Measurements from ENCODE around the gene ZDHHC14.
"Not testable (repeated sequence)": the region's sequence is repeated elsewhere in the genome, so short reads cannot be mapped to it uniquely, and the experiment has no call there.

ZDHHC14 gene

GRCh38 chr6:157402996-157403685 lies 22.2 kb downstream of the ZDHHC14 start:
- Histone ChIP-seq H3K36me3 (replicated peaks) (no peaks in the 10 kb centered on the region), H3K4me1 (peaks cover 19% of the 10 kb centered on the region), H3K4me3 (no peak overlapping the region), H3K27me3 (ENCODE audit: low read depth) (no peaks in the 10 kb centered on the region), H3K9me3 (no peaks in the 10 kb centered on the region)
- peak; percentile 75 to 95 for DNase-seq (ENCODE audit: low spot score in 2 of 2)
- in situ Hi-C loops (cut with MboI; ENCODE audit: low sequenced_read_pairs) = no loop called here

- no peaks in the 10 kb centered on the region for H3K9me3 ChIP-seq
- H3K4me1 ChIP-seq = peaks cover 19% of the 10 kb centered on the region
- in situ Hi-C loops (cut with MboI; ENCODE audit: low sequenced_read_pairs) = no loop called here
- peak in 1 of 2 experiments; percentile 61 for DNase-seq (ENCODE audit: low spot score in 2 of 2)
- H3K27me3 ChIP-seq (ENCODE audit: low read depth) = no peaks in the 10 kb centered on the region
- no peak overlapping the region for H3K4me3 ChIP-seq
- H3K36me3 ChIP-seq (replicated peaks) = no peaks in the 10 kb centered on the region
Measured at GRCh38 chr6:157403686-157404051, 22.7 kb downstream of the ZDHHC14 start.

DNA sequence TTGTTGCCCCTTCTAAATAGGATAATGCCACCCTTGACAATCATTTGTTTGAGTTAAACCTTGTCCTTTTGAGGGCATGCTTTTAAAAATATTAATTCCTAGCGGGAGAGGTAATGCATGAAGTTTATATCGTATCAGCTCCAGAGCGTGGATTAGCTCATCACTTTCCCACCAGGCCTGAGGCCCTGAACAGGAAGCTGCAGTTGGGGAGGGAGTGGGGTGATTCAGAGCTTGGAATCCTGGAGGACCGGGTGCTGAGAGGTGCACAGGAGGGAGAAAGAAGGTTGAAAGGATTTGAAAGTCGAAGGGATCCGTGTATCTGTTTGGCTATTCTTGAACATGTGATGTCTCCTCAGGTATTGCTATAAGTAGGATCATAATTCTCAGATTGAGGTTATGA lies 25.0 kb downstream of the ZDHHC14 start:
- no peaks in the 10 kb centered on the region for H3K9me3 ChIP-seq
- H3K4me3 ChIP-seq = no peak overlapping the region
- DNase-seq (ENCODE audit: low spot score in 2 of 2) = no peak
- no peaks in the 10 kb centered on the region for H3K27me3 ChIP-seq (ENCODE audit: low read depth)
- H3K36me3 ChIP-seq (replicated peaks) = no peaks in the 10 kb centered on the region
- in situ Hi-C loops (cut with MboI; ENCODE audit: low sequenced_read_pairs) = no loop called here
- H3K4me1 ChIP-seq = peaks cover 19% of the 10 kb centered on the region

DNA sequence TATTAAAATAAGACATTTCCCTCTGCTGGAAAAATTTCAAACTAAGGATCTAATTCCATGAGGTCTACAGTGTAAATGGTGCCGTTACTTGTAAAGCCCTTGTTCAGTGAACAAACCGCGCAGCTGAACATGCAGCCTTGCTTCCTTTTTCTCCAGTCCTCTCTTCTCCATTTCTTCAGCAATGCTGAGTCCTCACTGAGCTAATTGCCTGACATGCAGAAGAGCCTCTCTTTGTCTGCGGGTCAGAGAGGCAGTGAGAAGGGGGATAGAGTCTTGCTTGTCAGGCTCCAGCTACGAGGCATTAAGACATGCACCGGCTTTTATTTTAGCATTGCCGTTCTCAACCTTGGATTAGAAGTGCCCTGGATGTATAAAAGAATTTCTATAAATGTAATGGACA lies 25.7 kb downstream of the ZDHHC14 start:
- H3K4me1 ChIP-seq = peaks cover 19% of the 10 kb centered on the region
- H3K4me3 ChIP-seq = no peak overlapping the region
- no peaks in the 10 kb centered on the region for H3K36me3 ChIP-seq (replicated peaks)
- DNase-seq (ENCODE audit: low spot score in 2 of 2) = no peak
- no peaks in the 10 kb centered on the region for H3K27me3 ChIP-seq (ENCODE audit: low read depth)
- in situ Hi-C loops (cut with MboI; ENCODE audit: low sequenced_read_pairs) = no loop called here
- no peaks in the 10 kb centered on the region for H3K9me3 ChIP-seq

DNA sequence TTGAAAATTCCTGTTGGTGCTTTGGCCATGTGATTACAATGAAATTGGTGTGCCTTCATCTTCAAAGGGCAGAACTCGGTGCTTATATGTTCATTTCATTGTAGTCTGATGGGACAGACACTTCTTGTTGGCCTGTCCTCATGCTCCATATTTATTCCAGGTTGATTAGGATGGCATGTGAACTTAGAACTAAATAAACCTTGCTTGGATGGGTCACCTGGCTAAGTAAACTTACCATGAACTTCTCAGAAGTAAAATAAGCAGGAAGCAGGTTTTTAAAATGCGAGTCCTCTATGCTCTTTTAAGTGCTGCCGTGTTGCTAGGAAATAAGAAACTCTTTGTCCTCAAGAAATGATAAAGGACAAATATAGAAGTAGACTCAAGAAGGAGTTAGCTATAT lies 26.7 kb downstream of the ZDHHC14 start:
- Histone ChIP-seq H3K9me3 (no peaks in the 10 kb centered on the region), H3K4me3 (no peak overlapping the region), H3K4me1 (peaks cover 15% of the 10 kb centered on the region), H3K36me3 (replicated peaks) (no peaks in the 10 kb centered on the region), H3K27me3 (ENCODE audit: low read depth) (no peaks in the 10 kb centered on the region)
- in situ Hi-C loops (cut with MboI; ENCODE audit: low sequenced_read_pairs) = no loop called here
- no peak for DNase-seq (ENCODE audit: low spot score in 2 of 2)

GRCh38 chr6:157408427-157408826 lies 27.4 kb downstream of the ZDHHC14 start:
- H3K4me1 ChIP-seq; DNase-seq (ENCODE audit: low spot score in 2 of 2); in situ Hi-C loops (cut with MboI; ENCODE audit: low sequenced_read_pairs); H3K4me3 ChIP-seq; H3K27me3 ChIP-seq (ENCODE audit: low read depth); H3K9me3 ChIP-seq; H3K36me3 ChIP-seq (replicated peaks): not testable (repeated sequence)

GRCh38 chr6:157410045-157410444 lies 29.1 kb downstream of the ZDHHC14 start:
- Histone ChIP-seq H3K4me1 (no peaks in the 10 kb centered on the region), H3K4me3 (no peak overlapping the region), H3K36me3 (replicated peaks) (no peaks in the 10 kb centered on the region), H3K27me3 (ENCODE audit: low read depth) (no peaks in the 10 kb centered on the region), H3K9me3 (no peaks in the 10 kb centered on the region)
- no peak for DNase-seq (ENCODE audit: low spot score in 2 of 2)
- in situ Hi-C loops (cut with MboI; ENCODE audit: low sequenced_read_pairs) = no loop called here

- Histone ChIP-seq H3K4me3 (no peak overlapping the region), H3K9me3 (no peaks in the 10 kb centered on the region), H3K27me3 (ENCODE audit: low read depth) (no peaks in the 10 kb centered on the region), H3K4me1 (no peaks in the 10 kb centered on the region), H3K36me3 (replicated peaks) (no peaks in the 10 kb centered on the region)
- in situ Hi-C loops (cut with MboI; ENCODE audit: low sequenced_read_pairs) = no loop called here
- no peak for DNase-seq (ENCODE audit: low spot score in 2 of 2)
Measured at GRCh38 chr6:157411368-157411767, 30.4 kb downstream of the ZDHHC14 start.

DNA sequence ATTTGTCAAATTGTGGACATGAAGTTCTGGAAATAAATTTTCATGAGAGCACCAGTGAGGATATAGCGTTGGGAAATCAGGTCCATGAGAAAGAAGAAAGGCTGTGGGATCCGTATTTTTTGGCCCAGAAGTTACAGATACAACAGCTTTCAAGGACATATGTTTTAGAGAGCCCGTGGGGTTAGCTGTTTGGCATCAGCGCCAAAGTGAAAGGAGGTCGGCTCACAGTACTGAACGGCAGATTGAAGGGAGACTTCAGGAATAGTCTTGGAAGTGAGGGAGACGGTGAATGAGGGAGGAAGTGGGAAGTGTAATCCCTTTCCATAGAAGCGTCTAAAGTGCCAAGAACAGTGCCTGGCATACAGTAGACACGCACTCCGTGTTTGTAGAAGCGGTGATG lies 31.8 kb downstream of the ZDHHC14 start:
- no peaks in the 10 kb centered on the region; the same call in 1 of the 2 replicates for H3K9me3 ChIP-seq

GRCh38 chr6:157420497-157420896 lies 39.5 kb downstream of the ZDHHC14 start:
- Histone ChIP-seq H3K4me3 (no peak overlapping the region), H3K36me3 (replicated peaks) (no peaks in the 10 kb centered on the region), H3K27me3 (ENCODE audit: low read depth) (no peaks in the 10 kb centered on the region), H3K4me1 (no peaks in the 10 kb centered on the region), H3K9me3 (no peaks in the 10 kb centered on the region; the same call in 1 of the 2 replicates)
- in situ Hi-C loops (cut with MboI; ENCODE audit: low sequenced_read_pairs) = no loop called here
- DNase-seq (ENCODE audit: low spot score in 2 of 2) = no peak

More for the DNA sequence above, 31.8 kb downstream of the ZDHHC14 start:
- no peak overlapping the region for H3K4me3 ChIP-seq
- H3K4me1 ChIP-seq = no peaks in the 10 kb centered on the region
- no peaks in the 10 kb centered on the region for H3K27me3 ChIP-seq (ENCODE audit: low read depth)
- no peak for DNase-seq (ENCODE audit: low spot score in 2 of 2)
- no peaks in the 10 kb centered on the region for H3K36me3 ChIP-seq (replicated peaks)
- in situ Hi-C loops (cut with MboI; ENCODE audit: low sequenced_read_pairs) = no loop called here

DNA sequence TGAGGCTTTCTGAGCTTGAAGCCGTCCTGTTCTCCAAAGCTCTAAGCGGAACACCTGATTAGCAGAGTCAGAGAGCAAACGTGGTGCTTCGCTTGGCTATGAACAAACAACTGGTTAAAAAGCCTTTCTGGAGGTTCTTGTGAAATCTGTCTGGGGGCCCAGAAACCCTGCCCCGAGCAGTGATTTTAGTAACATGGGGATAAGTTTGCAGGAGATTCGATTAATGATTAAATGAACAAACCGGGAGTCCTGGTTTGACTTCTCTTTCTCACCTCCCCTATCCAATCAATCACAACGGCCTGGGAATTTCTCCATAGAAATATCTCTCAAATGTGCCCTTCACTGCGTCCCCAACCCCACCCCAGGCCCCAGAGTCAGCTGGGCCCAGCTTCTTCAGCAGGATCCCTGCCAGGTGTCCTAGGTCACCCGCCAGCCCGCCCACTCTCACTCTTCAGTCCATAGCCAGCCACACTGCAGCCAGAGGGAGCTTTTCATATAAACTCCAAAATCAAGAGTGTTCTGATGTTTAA lies 43.6 kb downstream of the ZDHHC14 start:
- Histone ChIP-seq H3K9me3 (no peaks in the 10 kb centered on the region), H3K36me3 (replicated peaks) (no peaks in the 10 kb centered on the region), H3K4me1 (no peaks in the 10 kb centered on the region), H3K27me3 (ENCODE audit: low read depth) (no peaks in the 10 kb centered on the region), H3K4me3 (no peak overlapping the region)
- in situ Hi-C loops (cut with MboI; ENCODE audit: low sequenced_read_pairs) = no loop called here
- DNase-seq (ENCODE audit: low spot score in 2 of 2) = no peak

DNA sequence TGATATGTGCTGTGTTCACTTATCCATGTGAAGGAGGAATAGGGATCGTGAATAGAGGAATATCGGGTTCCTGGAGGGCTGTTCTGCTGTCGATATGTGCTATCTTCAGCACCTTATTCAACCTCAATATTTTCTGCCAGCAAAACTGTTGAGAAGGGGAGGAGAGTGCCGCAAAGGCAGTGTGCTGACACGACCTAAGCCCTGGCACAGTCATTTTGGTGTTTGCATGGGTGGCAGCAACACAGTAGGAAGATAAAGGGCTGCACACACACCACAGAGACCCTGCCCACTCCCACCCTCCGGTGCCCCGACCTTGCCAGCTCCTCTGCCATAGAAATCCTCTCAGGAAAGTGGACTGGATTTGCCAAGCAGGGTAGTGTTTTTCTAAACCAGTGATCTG lies 47.0 kb downstream of the ZDHHC14 start:
- Histone ChIP-seq H3K36me3 (replicated peaks) (no peaks in the 10 kb centered on the region), H3K4me3 (no peak overlapping the region), H3K4me1 (peaks cover 12% of the 10 kb centered on the region), H3K9me3 (no peaks in the 10 kb centered on the region), H3K27me3 (ENCODE audit: low read depth) (no peaks in the 10 kb centered on the region)
- in situ Hi-C loops (cut with MboI; ENCODE audit: low sequenced_read_pairs) = no loop called here
- no peak for DNase-seq (ENCODE audit: low spot score in 2 of 2)

DNA sequence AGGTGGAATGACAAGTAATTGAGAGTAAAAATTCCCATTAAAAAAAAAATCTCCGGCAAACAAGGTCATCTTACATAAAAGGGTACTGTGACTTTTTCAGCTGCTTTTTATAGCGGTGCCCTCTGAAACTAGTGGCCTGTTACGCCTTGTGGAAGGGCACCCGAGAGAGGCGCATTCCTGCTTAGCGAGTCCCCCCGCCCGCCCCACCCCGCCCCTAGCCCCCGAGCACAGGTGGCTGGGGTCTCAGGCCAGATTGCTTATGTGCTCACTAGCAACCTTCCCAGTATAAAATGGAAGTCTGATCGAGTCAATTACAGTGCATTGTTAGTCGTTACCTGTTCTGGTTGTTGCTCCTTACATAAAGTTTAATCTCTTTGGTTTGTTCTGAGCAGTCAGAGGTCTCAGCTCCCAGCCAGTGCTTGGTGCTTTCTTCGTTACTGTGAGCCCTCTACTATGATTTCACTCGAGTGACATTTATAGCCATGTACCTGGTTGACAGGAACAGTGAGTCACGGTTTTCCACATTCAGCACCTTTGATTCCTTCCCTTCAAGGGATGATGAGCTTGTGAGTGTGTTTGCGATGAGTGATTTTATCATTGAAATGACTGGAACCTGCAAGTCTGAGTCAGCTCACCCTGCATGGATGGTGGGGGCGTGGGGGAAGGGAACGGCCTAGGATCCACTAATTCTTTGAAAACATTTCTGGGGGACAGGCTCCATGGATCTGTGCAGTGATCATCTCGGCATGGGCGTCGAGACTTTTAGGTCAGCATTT lies 47.6 kb downstream of the ZDHHC14 start:
- no peaks in the 10 kb centered on the region for H3K27me3 ChIP-seq (ENCODE audit: low read depth)
- H3K4me3 ChIP-seq = no peak overlapping the region
- H3K36me3 ChIP-seq (replicated peaks) = no peaks in the 10 kb centered on the region
- H3K9me3 ChIP-seq = no peaks in the 10 kb centered on the region
- H3K4me1 ChIP-seq = peaks cover 12% of the 10 kb centered on the region
- in situ Hi-C loops (cut with MboI; ENCODE audit: low sequenced_read_pairs) = no loop called here
- DNase-seq (ENCODE audit: low spot score in 2 of 2) = no peak

DNA sequence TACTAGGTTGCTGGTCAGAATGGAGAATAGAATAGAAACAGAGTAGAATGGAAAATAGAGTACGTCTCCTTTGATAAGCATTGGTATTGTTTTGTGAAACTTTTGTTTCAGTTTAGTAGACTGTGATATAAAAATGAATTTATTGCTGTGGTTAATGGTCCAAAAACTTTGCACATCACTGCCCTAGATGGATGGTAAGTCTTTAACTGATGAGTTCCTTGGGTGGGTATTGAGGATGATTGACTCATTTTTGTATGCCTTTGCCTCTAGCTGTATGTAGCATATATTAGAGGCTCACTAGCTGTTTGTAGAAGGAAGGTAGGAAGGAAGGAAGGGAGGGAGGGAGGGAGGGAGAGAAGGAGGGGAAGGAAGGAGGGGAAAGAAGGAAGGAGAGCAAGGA lies 48.3 kb downstream of the ZDHHC14 start:
- no peaks in the 10 kb centered on the region for H3K9me3 ChIP-seq
- peaks cover 12% of the 10 kb centered on the region for H3K4me1 ChIP-seq
- DNase-seq (ENCODE audit: low spot score in 2 of 2) = no peak
- no peaks in the 10 kb centered on the region for H3K27me3 ChIP-seq (ENCODE audit: low read depth)
- no peak overlapping the region for H3K4me3 ChIP-seq
- no peaks in the 10 kb centered on the region for H3K36me3 ChIP-seq (replicated peaks)
- in situ Hi-C loops (cut with MboI; ENCODE audit: low sequenced_read_pairs) = no loop called here

All from HAP-1 (cell line).